HG03575 (cell line): ENCODE measurements around the gene ECE1.
"Not testable (repeated sequence)": the region's sequence is repeated elsewhere in the genome, so short reads cannot be mapped to it uniquely, and the experiment has no call there.

Source experiments
- ATAC-seq: cut with Tn5 transposase; IDR thresholded peaks from one replicate; pipeline ENCODE4 v1.9.1; 2021; ENCODE audit not compliant: unreplicated experiment, insufficient number of reproducible peaks, low FRiP score; ENCODE audit errors: extremely low read depth

The ECE1 gene

DNA sequence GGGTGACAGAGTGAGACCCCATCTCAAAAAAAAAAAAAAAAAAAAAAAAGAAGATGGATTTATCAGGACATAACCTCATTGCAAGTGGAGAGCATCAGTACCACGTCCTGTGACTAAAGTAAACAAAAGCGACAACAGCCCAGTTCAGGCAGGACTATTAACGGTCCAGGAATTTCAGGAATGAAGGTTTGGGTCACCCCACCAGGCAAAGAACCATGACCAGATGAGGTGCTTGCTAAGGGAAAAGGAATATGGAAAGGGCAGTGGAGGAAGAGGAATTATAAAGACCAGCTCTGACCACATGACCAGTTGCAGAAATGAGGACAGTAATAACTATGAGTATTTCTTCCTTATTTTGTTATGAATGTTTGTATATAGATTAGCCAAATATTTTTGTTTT is 78.1 kb downstream of the ECE1 start:
- no peak for ATAC-seq

DNA sequence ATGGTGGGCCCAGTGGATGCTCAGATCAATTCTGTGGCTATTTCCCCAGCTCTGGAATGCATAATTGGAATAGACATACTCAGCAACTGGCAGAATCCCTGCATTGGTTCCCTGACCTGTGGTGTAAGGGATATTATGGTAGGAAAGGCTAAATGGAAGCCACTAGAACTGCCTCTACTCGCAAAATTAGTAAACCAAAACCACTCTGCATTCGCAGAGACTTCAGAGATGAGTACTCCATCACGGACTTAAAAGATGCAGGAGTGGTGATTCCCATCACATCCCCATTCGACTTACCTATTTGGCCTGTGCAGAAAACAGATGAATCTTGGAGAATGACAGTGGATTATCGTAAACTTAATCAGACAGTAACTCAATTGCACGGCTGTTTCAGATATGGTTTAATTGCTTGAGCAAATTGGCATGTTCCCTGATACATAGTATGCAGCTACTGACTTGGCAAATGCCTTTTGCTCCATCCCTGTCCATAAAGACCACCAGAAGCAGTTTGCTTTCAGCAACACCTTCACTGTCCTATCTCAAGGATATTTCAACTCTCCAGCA is 82.0 kb downstream of the ECE1 start:
- not testable (repeated sequence) for ATAC-seq

DNA sequence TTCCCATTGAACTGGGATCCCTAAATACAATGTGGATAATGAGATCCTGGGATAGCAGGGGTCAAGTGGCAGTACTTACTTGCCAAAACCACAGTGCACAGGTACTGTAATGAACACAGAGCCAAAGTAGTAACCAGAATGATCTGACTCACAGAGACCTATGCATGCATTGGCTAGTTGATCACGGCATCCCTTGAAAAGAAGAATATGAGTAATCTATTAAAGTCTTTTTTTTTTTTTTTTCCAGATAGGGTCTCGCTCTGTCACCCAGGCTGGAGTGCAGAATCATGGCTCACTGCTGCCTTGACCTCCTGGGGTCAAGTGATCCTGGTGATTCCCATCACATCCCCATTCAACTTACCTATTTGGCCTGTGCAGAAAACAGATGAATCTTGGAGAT is 84.1 kb downstream of the ECE1 start:
- no peak for ATAC-seq

DNA sequence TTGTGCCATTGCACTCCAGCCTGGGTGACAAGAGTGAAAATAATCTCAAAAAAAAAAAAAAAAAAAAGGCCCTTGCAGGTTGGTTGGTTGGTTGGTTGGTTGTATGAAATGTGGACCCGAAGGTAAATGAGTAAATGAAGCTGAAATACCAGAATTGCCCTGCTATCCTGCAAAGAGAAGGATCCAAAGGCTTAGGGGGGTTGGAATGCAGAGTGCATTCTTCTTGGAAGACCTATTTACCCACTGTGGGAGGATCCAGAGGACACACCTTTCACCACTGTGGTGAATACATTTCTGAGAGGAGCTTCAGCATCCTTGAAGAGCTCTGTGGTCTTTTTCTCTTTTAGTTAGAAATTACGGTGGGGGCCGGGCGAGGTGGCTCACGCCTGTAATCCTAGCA is 84.8 kb downstream of the ECE1 start:
- no peak for ATAC-seq

DNA sequence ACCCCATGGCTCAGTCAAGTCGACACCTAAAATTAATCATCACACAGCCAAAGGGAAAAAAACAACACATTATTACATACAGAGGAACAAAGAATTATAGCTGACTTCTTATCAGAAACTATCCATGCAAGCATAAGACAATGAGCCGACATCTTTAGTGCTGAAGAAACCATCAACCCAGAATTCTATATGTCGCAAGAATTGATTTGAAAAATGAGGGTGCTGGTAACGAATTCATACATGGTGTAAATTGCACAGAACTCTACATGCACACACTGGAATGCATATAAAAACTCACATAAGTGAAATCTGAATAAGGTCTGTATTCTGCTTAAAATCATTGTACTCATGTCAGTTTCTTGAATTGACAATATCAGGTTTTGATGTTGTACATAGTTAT is 88.6 kb downstream of the ECE1 start:
- ATAC-seq, result no peak

DNA sequence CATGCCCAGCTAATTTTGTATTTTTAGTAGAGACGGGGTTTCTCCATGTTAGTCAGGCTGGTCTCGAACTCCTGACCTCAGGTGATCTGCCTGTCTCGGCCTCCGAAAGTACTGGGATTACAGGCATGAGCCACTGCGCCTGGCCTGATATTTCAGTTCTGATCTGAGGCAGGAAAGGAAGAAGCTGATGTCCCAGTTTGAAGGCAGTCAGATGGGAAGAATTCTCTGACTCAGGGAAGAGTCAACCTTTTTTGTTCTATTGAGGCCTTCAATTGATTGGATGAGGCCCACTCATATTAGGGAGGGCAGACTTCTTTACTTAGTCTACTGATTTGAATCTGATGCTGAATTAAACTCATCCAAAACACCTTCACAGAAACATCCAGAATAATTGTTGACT is 89.0 kb downstream of the ECE1 start:
- ATAC-seq, result not testable (repeated sequence)

DNA sequence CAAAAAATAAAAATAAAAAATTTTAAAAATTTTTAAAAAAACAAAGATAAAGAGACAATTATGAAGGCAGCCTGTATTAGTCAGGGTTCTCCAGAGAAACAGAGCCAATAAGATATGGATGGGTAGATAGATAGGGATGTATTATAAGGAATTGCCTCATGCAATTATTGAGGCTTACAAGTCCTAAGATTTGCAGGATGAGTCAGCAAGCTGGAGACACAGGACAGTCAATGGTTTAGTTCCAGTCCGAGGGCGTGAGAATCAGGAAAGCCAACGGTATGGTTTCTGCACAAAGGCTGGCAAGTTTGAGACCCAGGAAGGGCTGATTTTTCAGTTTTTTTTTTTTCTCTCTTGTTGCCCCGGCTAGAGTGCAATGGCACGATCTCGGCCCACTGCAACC is 89.5 kb downstream of the ECE1 start:
- no peak for ATAC-seq

DNA sequence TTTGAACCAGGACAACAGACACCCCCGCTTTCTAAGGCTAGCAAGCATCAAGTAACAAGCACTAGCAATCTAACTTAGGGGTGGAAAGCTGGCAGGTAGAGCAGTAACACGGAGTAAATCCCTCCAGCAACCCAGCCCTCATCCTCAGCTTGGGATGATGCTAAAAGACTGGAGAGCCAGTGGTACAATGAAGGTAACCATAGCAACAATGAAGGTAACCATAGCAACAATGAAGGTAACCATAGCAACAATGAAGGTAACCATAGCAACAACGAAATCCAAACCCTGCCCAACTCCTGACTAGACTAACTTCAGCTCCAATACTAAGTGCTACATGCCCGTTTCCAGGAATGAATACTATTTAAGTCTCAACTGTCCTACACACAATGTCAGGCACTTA is 91.3 kb downstream of the ECE1 start:
- ATAC-seq, result no peak

DNA sequence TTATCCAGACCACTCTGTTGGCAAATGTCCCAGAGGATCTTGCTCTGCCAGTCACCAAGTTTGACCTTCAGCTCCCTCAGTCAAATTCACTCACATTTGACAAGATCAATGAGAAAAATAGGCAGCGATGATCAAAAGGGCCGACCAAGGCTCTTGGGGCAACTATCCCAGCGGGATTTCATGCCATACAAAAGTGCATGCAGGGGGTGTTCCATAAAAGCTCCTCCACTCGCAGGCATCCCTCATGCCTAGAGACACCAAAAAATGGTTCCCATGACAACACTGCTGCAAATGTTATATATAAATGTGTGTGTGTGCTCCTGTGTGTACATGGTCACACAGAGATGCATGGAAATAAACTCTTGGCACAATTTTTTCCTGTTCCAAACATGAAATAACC is 97.4 kb downstream of the ECE1 start:
- no peak for ATAC-seq

DNA sequence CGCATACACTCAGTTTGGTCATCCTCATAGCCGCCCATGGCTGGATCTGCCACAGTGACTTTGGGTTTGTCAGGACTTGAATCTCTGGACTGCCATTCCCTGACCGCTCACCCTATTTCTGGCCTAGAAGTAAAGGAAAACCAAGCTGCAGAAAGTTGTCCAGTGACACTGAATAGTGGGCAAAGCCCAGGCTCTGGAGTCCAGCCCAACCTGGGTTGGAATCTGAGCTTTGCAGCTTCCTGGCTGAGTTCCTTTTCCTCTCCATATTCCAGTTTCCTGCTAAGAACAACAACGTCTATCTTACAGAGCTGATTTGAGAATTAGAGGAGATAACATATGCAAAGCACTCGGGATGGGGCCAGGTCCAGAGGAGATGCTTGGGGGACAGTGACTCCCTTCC is 98.0 kb downstream of the ECE1 start:
- no peak for ATAC-seq

DNA sequence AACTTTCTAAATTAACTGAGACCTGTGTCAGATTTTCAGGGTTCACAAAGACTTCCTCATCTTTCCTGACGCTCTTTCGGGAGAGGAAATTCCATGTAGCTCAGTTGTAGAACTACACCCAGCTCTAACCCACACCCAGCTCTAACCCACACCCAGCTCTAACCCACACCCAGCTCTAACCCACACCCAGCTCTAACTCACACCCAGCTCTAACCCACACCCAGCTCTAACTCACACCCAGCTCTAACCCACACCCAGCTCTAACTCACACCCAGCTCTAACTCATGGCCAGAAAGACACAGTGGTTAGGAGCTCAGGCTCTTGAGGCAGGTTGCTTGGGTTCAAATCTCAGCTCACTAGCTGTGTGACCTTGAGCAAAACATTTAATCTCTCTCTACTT is 99.5 kb downstream of the ECE1 start:
- not testable (repeated sequence) for ATAC-seq

DNA sequence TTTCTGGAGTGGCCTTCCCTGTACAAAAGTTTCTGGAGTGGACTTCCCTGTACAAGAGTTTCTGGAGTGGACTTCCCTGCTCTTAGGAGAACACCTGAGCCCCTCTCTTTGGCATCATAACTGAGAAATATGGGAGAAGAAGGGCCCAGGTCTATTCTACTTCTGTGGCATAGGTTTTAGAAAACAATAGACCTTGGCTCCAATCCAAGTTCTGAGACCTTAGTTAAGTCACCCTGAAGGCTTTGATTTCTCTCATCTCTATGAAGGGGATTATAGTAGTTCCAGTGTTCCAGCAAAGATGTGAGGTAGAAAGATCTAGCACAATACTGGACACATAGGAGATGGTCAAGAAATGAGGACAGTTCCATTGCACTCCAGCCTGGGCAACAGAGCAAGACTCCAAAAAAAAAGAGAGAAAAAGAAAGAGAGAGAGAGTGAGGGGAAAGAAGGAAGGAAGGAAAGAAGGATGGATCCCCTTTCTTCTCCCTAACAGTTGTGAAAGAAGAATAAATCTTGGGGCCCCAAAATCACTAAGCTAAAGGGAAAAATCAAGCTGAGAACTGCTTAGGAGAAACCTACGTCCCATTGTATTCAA is 100.3 kb downstream of the ECE1 start:
- ATAC-seq, result no peak

DNA sequence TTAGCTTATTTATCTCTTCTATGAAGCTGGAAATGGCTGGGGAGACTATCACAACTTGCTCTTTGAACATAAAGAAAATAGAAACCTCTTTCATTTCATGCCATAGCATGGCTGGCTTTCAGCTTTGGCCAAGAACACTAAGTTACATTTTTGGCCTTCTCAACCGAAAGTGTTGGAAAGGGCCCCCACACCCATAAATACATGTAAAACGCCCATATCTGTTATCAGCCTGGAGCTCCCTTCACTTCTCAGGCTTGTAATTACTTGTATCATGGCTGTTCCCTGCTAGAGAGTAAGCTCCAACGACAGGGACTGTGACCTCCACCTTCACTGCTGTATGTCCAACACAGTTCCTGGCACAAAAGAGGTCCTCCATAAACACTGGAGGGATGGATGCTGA is 100.8 kb downstream of the ECE1 start:
- ATAC-seq, result no peak

DNA sequence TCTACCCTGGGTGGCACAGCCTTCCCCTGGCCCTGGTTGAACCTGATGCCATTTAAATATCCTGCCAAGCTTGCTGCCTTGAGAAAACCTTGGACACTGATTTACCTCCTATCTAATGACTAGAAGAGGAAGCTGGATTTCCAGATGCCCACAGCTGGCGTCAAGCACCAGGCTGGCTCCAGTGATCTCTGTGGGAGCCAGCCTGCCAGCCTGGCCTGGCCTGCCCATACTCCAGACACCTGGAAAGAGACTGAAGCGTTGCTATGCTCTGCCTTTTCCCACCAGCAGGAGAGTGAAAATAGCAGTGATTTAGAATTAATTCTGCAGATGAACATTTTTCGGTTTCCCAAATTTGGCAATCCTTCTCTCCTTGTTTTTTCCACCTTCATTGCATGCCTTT is 102.0 kb downstream of the ECE1 start:
- no peak for ATAC-seq

DNA sequence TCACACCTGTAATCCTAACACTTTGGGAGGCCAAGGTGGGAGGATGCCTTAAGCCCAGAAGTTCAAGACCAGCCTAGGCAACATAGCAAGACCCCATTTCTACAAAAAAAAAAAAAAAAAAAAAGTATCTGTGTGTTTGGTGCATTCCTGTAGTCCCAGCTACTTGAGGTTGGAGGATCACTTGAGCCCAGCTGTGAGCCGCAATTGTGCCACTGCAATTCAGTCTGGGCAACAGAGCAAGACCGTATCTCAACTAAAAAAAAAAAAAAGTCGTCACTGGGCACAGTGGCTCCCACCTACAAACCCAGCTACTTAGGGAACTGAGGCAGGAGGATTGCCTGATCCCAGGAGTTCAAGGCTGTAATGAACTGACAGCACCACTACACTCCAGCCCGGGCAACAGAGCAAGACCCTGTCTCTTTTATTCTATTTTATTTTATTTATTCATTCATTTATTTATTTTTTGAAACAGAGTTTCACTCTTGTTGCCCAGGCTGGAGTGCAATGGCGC is 105.0 kb downstream of the ECE1 start:
- no peak for ATAC-seq

DNA sequence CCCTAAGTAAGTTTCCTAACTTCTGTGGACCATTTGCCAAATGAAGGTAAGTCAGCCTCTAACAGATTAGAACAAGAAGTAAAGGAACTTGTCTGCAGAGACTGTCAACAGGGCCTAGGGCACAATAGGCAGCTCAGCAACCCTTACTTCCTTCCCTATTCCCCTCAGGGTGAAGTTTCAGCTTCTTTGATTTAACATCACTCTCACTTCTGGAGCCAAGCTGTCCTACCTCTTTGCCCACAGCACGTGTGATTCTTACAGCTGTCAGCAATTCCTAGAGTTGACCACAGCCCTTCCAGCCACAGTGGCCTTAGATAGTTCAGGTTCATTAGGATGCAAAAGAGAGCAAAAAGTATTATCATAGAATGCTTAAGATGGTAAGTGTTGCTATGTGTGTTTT is 106.0 kb downstream of the ECE1 start:
- no peak for ATAC-seq

DNA sequence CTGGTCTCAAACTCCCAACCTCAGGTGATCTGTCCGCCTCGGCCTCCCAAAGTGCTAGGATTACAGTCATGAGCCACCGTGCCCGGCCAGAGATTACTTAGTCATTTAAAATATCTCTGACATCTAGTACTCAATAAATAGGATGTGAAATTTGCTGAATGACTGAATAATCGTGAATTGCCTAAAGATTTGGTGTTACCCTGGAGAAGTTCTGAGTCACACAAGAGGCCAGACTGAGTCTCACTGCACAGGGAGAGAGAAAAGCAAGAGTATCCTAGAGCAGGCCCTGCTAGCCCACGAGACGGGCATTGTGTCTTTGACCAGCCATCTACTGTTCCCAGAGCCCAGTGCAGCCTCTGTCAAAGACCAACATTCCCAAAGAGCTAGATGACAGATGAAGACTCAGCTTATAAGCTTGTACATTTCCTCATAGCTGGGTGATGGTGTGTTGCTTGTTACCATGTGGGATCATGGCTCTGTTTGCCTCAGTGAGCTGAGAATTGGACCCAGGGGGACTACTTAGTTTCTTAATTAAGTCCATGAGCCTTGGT is 108.0 kb downstream of the ECE1 start:
- ATAC-seq, result no peak

DNA sequence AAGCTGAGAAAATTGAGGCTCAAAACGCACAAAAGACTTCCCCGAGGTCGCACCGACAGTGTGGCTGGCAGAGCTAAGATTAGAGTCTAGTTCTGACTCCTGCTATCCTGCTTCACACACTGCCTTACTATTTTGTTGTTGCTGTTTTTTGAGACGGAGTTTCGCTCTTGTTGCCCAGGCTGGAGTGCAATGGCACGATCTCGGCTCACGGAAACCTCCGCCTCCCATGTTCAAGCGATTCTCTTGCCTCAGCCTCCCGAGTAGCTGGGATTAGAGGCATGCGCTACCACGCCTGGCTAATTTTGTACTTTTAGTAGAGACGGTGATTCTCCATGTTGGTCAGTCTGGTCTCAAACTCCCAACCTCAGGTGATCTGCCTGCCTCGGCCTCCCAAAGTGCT is 112.0 kb downstream of the ECE1 start:
- ATAC-seq, result not testable (repeated sequence)

DNA sequence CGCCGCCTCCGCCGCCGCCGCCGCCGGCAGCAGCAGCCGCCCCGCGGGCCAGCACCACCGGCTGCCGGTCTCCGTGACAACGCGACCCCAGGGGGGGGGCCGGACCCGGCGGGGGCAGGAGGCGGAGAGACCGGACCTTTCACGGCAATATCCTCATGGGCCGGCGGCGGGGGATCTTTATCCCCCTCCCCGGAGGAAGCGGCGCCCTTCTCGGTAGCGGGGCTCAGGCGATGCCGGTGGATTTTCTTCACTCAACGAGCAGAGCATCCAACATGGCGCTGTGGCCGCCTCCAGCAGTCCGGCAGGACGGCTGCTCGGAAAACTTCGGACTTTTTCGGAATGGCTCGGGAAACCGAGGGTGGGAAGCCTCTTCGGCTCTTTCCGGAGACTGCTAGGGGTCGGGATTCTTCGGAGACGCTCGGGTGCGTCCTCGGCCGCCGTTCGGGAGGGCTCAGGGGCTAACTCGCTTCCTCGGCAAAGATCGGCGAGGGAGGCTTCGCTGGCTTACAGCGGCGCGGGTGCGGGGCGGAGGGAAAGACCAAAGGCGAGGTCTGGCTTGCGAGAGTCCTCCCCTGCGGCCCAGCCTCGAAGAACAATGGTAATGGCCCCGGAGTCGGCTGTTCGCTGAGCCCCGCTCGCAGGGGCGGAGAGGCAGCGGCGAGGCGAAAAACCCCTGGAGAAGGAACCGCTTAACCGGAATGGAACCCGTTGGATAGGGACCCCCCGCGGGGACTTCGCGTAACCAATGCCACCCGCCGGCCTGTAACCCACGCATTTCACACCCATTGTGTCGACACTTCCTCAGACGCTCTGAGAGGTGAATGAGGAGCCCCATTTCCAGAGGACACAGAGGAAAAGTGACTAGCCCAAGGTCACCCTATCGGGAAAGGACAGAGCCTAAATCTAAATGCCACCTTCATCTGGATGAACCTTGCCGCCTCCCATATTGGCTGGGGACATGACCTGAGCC is 113.4 kb downstream of the ECE1 start, which contains the start of gene EIF4G3:
TSS of gene EIF4G3 (minus strand) at position 312 of the 970 bp plus-strand sequence. CDS start 174,155 bp downstream, outside the sequence.
- peak; percentile 84 for ATAC-seq
